ENCODE data around the gene SHMT1.

GRCh38 chr17:18327556-18327955 lies 35.8 kb downstream of the SHMT1 start:
- TF ChIP-seq CTCF (IDR thresholded peaks at IDR 0.05) (no peak), POLR2A (IDR thresholded peaks at IDR 0.05) (no peak)
